ENCODE results near the gene NEURL2. TPM values are rescaled to one million over a fixed set of nuclear protein-coding genes. Genes with fewer than 3 reads are reported as not detected.

NEURL2 gene
- total RNA-seq, 2 experiments from 2014 or later: 2.5 to 3.1 TPM

- H3K27me3 Mint-ChIP-seq: no peaks in the 10 kb centered on the region
- peak within 1 kb of the TSS; percentile 98 for H3K27ac Mint-ChIP-seq
- H3K4me1 Mint-ChIP-seq: peaks cover 42% of the 10 kb centered on the region
These were observed 33.7 kb downstream of the NEURL2 start, which contains the start of the genes ACOT8 and ZSWIM3 for GRCh38 chr20:45857114-45857881. Gene ACOT8 (minus strand): TSS chr20:45857392. CDS start chr20:45857315, 77 bp downstream. Gene ZSWIM3 (plus strand): TSS chr20:45857614. CDS start chr20:45857826, 212 bp downstream.

GRCh38 chr20:45853484-45853883 lies 37.5 kb downstream of the NEURL2 start:
- Mint-ChIP-seq H3K36me3 (peaks cover 10% of the 10 kb centered on the region), H3K4me3 (no peak overlapping the region), H3K27me3 (no peaks in the 10 kb centered on the region), H3K4me1 (peaks cover 29% of the 10 kb centered on the region), H3K9me3 (no peaks in the 10 kb centered on the region), H3K27ac (no peak overlapping the region)
- DNase-seq: no peak

More at GRCh38 chr20:45857114-45857881, 33.7 kb downstream of the NEURL2 start, which contains the start of the genes ACOT8 and ZSWIM3:
- Mint-ChIP-seq H3K9me3 (no peaks in the 10 kb centered on the region), H3K4me3 (peak within 1 kb of the TSS; percentile 96), H3K36me3 (peaks cover 6% of the 10 kb centered on the region)
- peak; percentile 91 for DNase-seq

GRCh38 chr20:45852326-45852725 lies 38.7 kb downstream of the NEURL2 start:
- Mint-ChIP-seq H3K36me3 (peaks cover 10% of the 10 kb centered on the region), H3K9me3 (no peaks in the 10 kb centered on the region), H3K27ac (no peak overlapping the region), H3K4me1 (peaks cover 20% of the 10 kb centered on the region), H3K27me3 (no peaks in the 10 kb centered on the region), H3K4me3 (no peak overlapping the region)
- DNase-seq: no peak

GRCh38 chr20:45851501-45851900 lies 39.5 kb downstream of the NEURL2 start:
- no peak overlapping the region for H3K27ac Mint-ChIP-seq
- H3K4me1 Mint-ChIP-seq: peaks cover 19% of the 10 kb centered on the region
- no peaks in the 10 kb centered on the region for H3K9me3 Mint-ChIP-seq
- no peaks in the 10 kb centered on the region for H3K27me3 Mint-ChIP-seq
- H3K4me3 Mint-ChIP-seq: no peak overlapping the region
- no peak for DNase-seq
- peaks cover 10% of the 10 kb centered on the region for H3K36me3 Mint-ChIP-seq

- no peak for DNase-seq
- Mint-ChIP-seq H3K27ac (no peak overlapping the region), H3K4me1 (peaks cover 18% of the 10 kb centered on the region), H3K4me3 (no peak overlapping the region), H3K27me3 (no peaks in the 10 kb centered on the region), H3K9me3 (no peaks in the 10 kb centered on the region), H3K36me3 (peaks cover 10% of the 10 kb centered on the region)
These were observed 40.1 kb downstream of the NEURL2 start for GRCh38 chr20:45850926-45851325.

- H3K4me3 Mint-ChIP-seq: no peak overlapping the region
- no peak overlapping the region for H3K27ac Mint-ChIP-seq
- no peaks in the 10 kb centered on the region for H3K9me3 Mint-ChIP-seq
- H3K27me3 Mint-ChIP-seq: no peaks in the 10 kb centered on the region
- no peak for DNase-seq
- H3K4me1 Mint-ChIP-seq: peaks cover 14% of the 10 kb centered on the region
- H3K36me3 Mint-ChIP-seq: peaks cover 10% of the 10 kb centered on the region
These were observed 40.8 kb downstream of the NEURL2 start for GRCh38 chr20:45850238-45850637.

GRCh38 chr20:45848969-45849582 lies 41.9 kb downstream of the NEURL2 start:
- Mint-ChIP-seq H3K27ac (no peak overlapping the region), H3K27me3 (no peaks in the 10 kb centered on the region), H3K9me3 (no peaks in the 10 kb centered on the region), H3K4me1 (peaks cover 8% of the 10 kb centered on the region), H3K36me3 (peaks cover 10% of the 10 kb centered on the region), H3K4me3 (no peak overlapping the region)
- DNase-seq: no peak

GRCh38 chr20:45848421-45848820 lies 42.6 kb downstream of the NEURL2 start:
- no peaks in the 10 kb centered on the region for H3K27me3 Mint-ChIP-seq
- no peak for DNase-seq
- H3K4me3 Mint-ChIP-seq: no peak overlapping the region
- H3K36me3 Mint-ChIP-seq: peaks cover 10% of the 10 kb centered on the region
- no peaks in the 10 kb centered on the region for H3K9me3 Mint-ChIP-seq
- peak overlapping the region; percentile 32 for H3K27ac Mint-ChIP-seq
- peaks cover 1% of the 10 kb centered on the region for H3K4me1 Mint-ChIP-seq

GRCh38 chr20:45845452-45845851 lies 45.6 kb downstream of the NEURL2 start:
- Mint-ChIP-seq H3K36me3 (peaks cover 7% of the 10 kb centered on the region), H3K9me3 (no peaks in the 10 kb centered on the region), H3K4me1 (no peaks in the 10 kb centered on the region), H3K27ac (no peak overlapping the region), H3K27me3 (no peaks in the 10 kb centered on the region), H3K4me3 (no peak overlapping the region)
- no peak for DNase-seq

GRCh38 chr20:45843506-45843905 lies 47.5 kb downstream of the NEURL2 start:
- H3K4me1 Mint-ChIP-seq: no peaks in the 10 kb centered on the region
- H3K4me3 Mint-ChIP-seq: no peak overlapping the region
- H3K9me3 Mint-ChIP-seq: no peaks in the 10 kb centered on the region
- no peak for DNase-seq
- peaks cover 4% of the 10 kb centered on the region for H3K36me3 Mint-ChIP-seq
- H3K27ac Mint-ChIP-seq: no peak overlapping the region
- no peaks in the 10 kb centered on the region for H3K27me3 Mint-ChIP-seq

GRCh38 chr20:45842169-45842812 lies 48.7 kb downstream of the NEURL2 start:
- H3K36me3 Mint-ChIP-seq: peaks cover 4% of the 10 kb centered on the region
- no peak for DNase-seq
- H3K4me3 Mint-ChIP-seq: no peak overlapping the region
- no peaks in the 10 kb centered on the region for H3K27me3 Mint-ChIP-seq
- no peak overlapping the region for H3K27ac Mint-ChIP-seq
- H3K4me1 Mint-ChIP-seq: no peaks in the 10 kb centered on the region
- H3K9me3 Mint-ChIP-seq: no peaks in the 10 kb centered on the region

- no peak for DNase-seq
- Mint-ChIP-seq H3K27me3 (no peaks in the 10 kb centered on the region), H3K4me3 (no peak overlapping the region), H3K36me3 (peaks cover 4% of the 10 kb centered on the region), H3K4me1 (no peaks in the 10 kb centered on the region), H3K27ac (no peak overlapping the region), H3K9me3 (no peaks in the 10 kb centered on the region)
These were observed 49.4 kb downstream of the NEURL2 start for GRCh38 chr20:45841407-45842129.

- H3K4me3 Mint-ChIP-seq: no peak overlapping the region
- no peak overlapping the region for H3K27ac Mint-ChIP-seq
- H3K36me3 Mint-ChIP-seq: peaks cover 4% of the 10 kb centered on the region
- no peaks in the 10 kb centered on the region for H3K27me3 Mint-ChIP-seq
- DNase-seq: no peak
- H3K4me1 Mint-ChIP-seq: no peaks in the 10 kb centered on the region
- no peaks in the 10 kb centered on the region for H3K9me3 Mint-ChIP-seq
These were observed 50.3 kb downstream of the NEURL2 start for GRCh38 chr20:45840700-45841198.
